ENCODE data around the gene SDC4. TPM values are rescaled to one million over a fixed set of nuclear protein-coding genes. Genes with fewer than 3 reads are reported as not detected.

SDC4 gene
- total RNA-seq, 1 experiment from 2014 or later, result 242 TPM

DNA sequence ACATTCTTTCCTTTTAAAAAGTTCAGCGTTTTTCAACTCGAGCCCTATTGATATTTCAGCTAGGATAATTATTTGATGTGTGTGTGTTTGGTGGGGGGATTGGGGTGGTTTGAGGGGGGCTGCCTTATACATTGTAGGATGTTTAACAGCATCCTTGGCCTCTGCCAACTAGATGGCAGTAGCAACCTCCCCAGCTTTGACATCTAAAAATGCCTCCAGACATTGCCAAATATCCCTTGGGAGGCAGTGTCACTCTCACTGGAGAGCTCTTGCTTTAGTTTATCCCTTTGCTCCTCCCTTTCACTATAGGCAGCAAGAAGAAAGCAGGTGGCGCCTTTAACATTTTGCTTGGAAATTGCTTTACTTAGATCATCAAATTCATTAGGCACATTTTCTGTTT lies 44.5 kb upstream of the SDC4 start:
- Histone ChIP-seq H3K36me3 (ENCODE audit: control insufficient read depth, insufficient read depth, low read length) (no peaks in the 10 kb centered on the region), H3K4me3 (ENCODE audit: low read depth, low read length) (no peak overlapping the region), H3K27me3 (replicated peaks; ENCODE audit: control insufficient read depth, insufficient read depth, low read length) (no peaks in the 10 kb centered on the region), H3K4me1 (no peaks in the 10 kb centered on the region), H3K9me3 (peaks cover 5% of the 10 kb centered on the region; the same call in 1 of the 2 replicates)
- no peak overlapping the region for H3K4me3 Mint-ChIP-seq (ENCODE audit: unreplicated experiment)
- DNase-seq, result peak in 1 of 2 experiments; percentile 46
- POLR2A ChIA-PET, result interaction anchor here (0.7 kb wide), 1 partner anchor 14 kb away, joined by 3 read pairs; no protein-coding TSS in a partner anchor
- TF ChIP-seq, protein P1, sequence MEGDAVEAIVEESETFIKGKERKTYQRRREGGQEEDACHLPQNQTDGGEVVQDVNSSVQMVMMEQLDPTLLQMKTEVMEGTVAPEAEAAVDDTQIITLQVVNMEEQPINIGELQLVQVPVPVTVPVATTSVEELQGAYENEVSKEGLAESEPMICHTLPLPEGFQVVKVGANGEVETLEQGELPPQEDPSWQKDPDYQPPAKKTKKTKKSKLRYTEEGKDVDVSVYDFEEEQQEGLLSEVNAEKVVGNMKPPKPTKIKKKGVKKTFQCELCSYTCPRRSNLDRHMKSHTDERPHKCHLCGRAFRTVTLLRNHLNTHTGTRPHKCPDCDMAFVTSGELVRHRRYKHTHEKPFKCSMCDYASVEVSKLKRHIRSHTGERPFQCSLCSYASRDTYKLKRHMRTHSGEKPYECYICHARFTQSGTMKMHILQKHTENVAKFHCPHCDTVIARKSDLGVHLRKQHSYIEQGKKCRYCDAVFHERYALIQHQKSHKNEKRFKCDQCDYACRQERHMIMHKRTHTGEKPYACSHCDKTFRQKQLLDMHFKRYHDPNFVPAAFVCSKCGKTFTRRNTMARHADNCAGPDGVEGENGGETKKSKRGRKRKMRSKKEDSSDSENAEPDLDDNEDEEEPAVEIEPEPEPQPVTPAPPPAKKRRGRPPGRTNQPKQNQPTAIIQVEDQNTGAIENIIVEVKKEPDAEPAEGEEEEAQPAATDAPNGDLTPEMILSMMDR (IDR thresholded peaks at IDR 0.05; ENCODE audit: insufficient read depth in 1 of 2, low read depth in 1 of 2, low read length in 1 of 2, severe bottlenecking in 1 of 2, unreplicated experiment in 1 of 2), result no peak
- CTCF ChIA-PET, result interaction anchor here (0.6 to 2.2 kb wide), 12 partner anchors 13 to 542 kb away, joined by 3 to 23 read pairs (median 8); partner anchors contain the start of genes DBNDD2, PIGT and SYS1
- BruUV-seq (replicated peaks), result no TSS peak
- peaks cover 12% of the 10 kb centered on the region for H3K9me3 Mint-ChIP-seq (ENCODE audit: unreplicated experiment)
- intact Hi-C loops (cut with micrococcal nuclease; ENCODE audit: unreplicated experiment), result no loop called here
- peaks cover 2% of the 10 kb centered on the region for H3K27me3 Mint-ChIP-seq (ENCODE audit: insufficient read depth, unreplicated experiment)
- no peak overlapping the region for H3K27ac Mint-ChIP-seq (ENCODE audit: unreplicated experiment)
- H3K36me3 Mint-ChIP-seq (ENCODE audit: insufficient read depth, unreplicated experiment), result no peaks in the 10 kb centered on the region
- no peaks in the 10 kb centered on the region for H3K4me1 Mint-ChIP-seq (ENCODE audit: low read depth, unreplicated experiment)

DNA sequence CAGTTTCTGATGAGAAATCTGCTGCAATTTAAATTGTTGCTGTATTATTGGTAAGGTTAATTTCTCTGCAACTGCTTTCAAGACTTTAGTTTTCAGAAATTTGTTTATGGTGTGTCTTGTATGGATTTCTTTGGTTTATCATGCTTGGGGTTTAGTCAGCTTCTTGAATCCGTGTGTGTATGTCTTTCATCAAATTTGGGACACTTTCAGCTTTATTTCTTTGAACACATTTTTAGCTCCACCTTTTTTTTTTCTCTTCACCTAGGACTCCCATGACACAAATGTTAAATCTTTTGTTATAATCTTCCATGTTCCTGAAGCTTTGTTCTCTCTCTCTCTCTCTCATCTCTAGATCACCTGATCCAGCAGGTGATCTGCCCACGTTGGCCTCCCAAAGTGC lies 43.3 kb upstream of the SDC4 start:
- no peak for DNase-seq
- H3K27me3 Mint-ChIP-seq (ENCODE audit: insufficient read depth, unreplicated experiment), result peaks cover 2% of the 10 kb centered on the region
- BruUV-seq (replicated peaks), result no TSS peak
- Histone ChIP-seq H3K4me1 (no peaks in the 10 kb centered on the region), H3K9me3 (no peaks in the 10 kb centered on the region), H3K27me3 (replicated peaks; ENCODE audit: control insufficient read depth, insufficient read depth, low read length) (no peaks in the 10 kb centered on the region), H3K4me3 (ENCODE audit: low read depth, low read length) (no peak overlapping the region), H3K36me3 (ENCODE audit: control insufficient read depth, insufficient read depth, low read length) (no peaks in the 10 kb centered on the region)
- H3K4me3 Mint-ChIP-seq (ENCODE audit: unreplicated experiment), result no peak overlapping the region
- H3K4me1 Mint-ChIP-seq (ENCODE audit: low read depth, unreplicated experiment), result no peaks in the 10 kb centered on the region
- CTCF ChIA-PET, result interaction anchor here (0.7 to 2.2 kb wide), 3 partner anchors 45 to 69 kb away, joined by 3 to 23 read pairs (median 11); no protein-coding TSS in a partner anchor
- no peaks in the 10 kb centered on the region for H3K36me3 Mint-ChIP-seq (ENCODE audit: insufficient read depth, unreplicated experiment)
- H3K27ac Mint-ChIP-seq (ENCODE audit: unreplicated experiment), result no peak overlapping the region
- TF ChIP-seq, protein P1 (IDR thresholded peaks at IDR 0.05; ENCODE audit: insufficient read depth in 1 of 2, low read depth in 1 of 2, low read length in 1 of 2, severe bottlenecking in 1 of 2, unreplicated experiment in 1 of 2), result no peak
- peaks cover 19% of the 10 kb centered on the region for H3K9me3 Mint-ChIP-seq (ENCODE audit: unreplicated experiment)
- intact Hi-C loops (cut with micrococcal nuclease; ENCODE audit: unreplicated experiment), result no loop called here
- POLR2A ChIA-PET, result no interaction called here

DNA sequence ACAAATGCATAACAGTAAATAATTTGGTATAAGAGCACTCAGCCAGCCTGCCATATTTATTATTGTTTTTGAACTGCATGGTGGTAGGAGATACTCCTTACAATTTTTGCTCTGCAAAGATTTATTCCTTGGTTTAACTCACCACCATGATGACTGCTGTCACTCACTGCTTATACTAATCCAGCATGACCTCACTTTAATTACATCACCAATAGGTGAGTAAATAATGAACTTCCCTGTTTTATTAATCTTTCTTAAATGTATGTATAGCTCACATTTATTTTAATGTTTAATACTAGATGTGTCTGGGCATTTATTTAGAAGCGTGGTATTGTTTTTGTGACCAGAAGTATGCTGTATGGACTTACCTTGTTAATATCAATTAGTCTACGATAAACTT lies 42.7 kb upstream of the SDC4 start:
- POLR2A ChIA-PET, result no interaction called here
- no peak overlapping the region for H3K4me3 Mint-ChIP-seq (ENCODE audit: unreplicated experiment)
- CTCF ChIA-PET, result no interaction called here

More for the DNA sequence above, 42.7 kb upstream of the SDC4 start:
- DNase-seq, result no peak
- no peak overlapping the region for H3K27ac Mint-ChIP-seq (ENCODE audit: unreplicated experiment)
- Histone ChIP-seq H3K4me1 (no peaks in the 10 kb centered on the region), H3K36me3 (ENCODE audit: control insufficient read depth, insufficient read depth, low read length) (no peaks in the 10 kb centered on the region), H3K4me3 (ENCODE audit: low read depth, low read length) (no peak overlapping the region), H3K27me3 (replicated peaks; ENCODE audit: control insufficient read depth, insufficient read depth, low read length) (no peaks in the 10 kb centered on the region), H3K9me3 (no peaks in the 10 kb centered on the region)
- BruUV-seq (replicated peaks), result no TSS peak
- no peaks in the 10 kb centered on the region for H3K4me1 Mint-ChIP-seq (ENCODE audit: low read depth, unreplicated experiment)
- TF ChIP-seq, protein P1 (IDR thresholded peaks at IDR 0.05; ENCODE audit: insufficient read depth in 1 of 2, low read depth in 1 of 2, low read length in 1 of 2, severe bottlenecking in 1 of 2, unreplicated experiment in 1 of 2), result no peak
- intact Hi-C loops (cut with micrococcal nuclease; ENCODE audit: unreplicated experiment), result no loop called here
- H3K36me3 Mint-ChIP-seq (ENCODE audit: insufficient read depth, unreplicated experiment), result no peaks in the 10 kb centered on the region
- H3K27me3 Mint-ChIP-seq (ENCODE audit: insufficient read depth, unreplicated experiment), result peaks cover 2% of the 10 kb centered on the region
- H3K9me3 Mint-ChIP-seq (ENCODE audit: unreplicated experiment), result peaks cover 15% of the 10 kb centered on the region

Measured in Caco-2 (cell line).